Measurements from ENCODE around the gene PRPSAP1.

- no peak for TF ChIP-seq TAF1 (IDR thresholded peaks at IDR 0.05; ENCODE audit: borderline replicate concordance, insufficient read depth, low read length)
- TF ChIP-seq REST (IDR thresholded peaks at IDR 0.05; ENCODE audit: insufficient read depth in 1 of 2, low read depth in 2 of 2, low read length in 2 of 2), result no peak
- TF ChIP-seq SIN3A (IDR thresholded peaks at IDR 0.05; ENCODE audit: borderline replicate concordance, insufficient read depth, low read length), result no peak
- TF ChIP-seq POLR2AphosphoS5 (IDR thresholded peaks at IDR 0.05; ENCODE audit: low read depth, low read length), result no peak
- TF ChIP-seq FOXP2 (optimal IDR thresholded peaks at IDR 0.05; ENCODE audit: borderline replicate concordance, extremely low read depth, extremely low read length, insufficient read depth), result no peak
Observed at GRCh38 chr17:76376318-76377133, 22.8 kb upstream of the PRPSAP1 start.
